Gastroesophageal sphincter (tissue), 4 donors: ENCODE measurements around the gene PNKP. TPM values are rescaled to one million over a fixed set of nuclear protein-coding genes. Genes with fewer than 3 reads are reported as not detected.

Experiments used
- ATAC-seq: fragments of 150-250 bp; one replicate; pipeline ENCODE4 v1.9.1; 2016; ENCODE audit warnings: mild to moderate bottlenecking, moderate library complexity
- H3K27ac ChIP-seq, 4 donors: fragments of 200-600 bp; sonication (generic) in 3 of 4; 1 replicate in 3 of 4; 2 replicates in 1 of 4; pipeline ENCODE4 v1.5.1; 2016 to 2019
- H3K27me3 ChIP-seq: fragments of 200-600 bp; sonication (generic); one replicate; pipeline ENCODE4 v1.5.1; 2019
- H3K36me3 ChIP-seq, 2 donors: fragments of 200-600 bp; sonication (generic); one replicate each; pipeline ENCODE4 v1.5.1; 2019; ENCODE audit warnings: control low read depth in 1 of 2
- H3K4me1 ChIP-seq, 3 donors: fragments of 200-600 bp; sonication (generic); 1 replicate in 2 of 3; 2 replicates in 1 of 3; pipeline ENCODE4 v1.5.1; 2016 to 2019; ENCODE audit warnings: control low read depth in 2 of 3
- H3K4me3 ChIP-seq, 2 donors: fragments of 200-600 bp; sonication (generic); one replicate each; pipeline ENCODE4 v1.5.1; 2019; ENCODE audit warnings: mild to moderate bottlenecking in 1 of 2, moderate library complexity in 1 of 2
- H3K9me3 ChIP-seq, 3 donors: fragments of 200-600 bp; sonication (generic); one replicate each; pipeline ENCODE4 v1.5.1; 2017 to 2019; ENCODE audit warnings: control low read depth in 2 of 3
- CTCF ChIP-seq, 4 experiments: fragments of 200-600 bp in 2 of 4; fragments of 450-650 bp in 2 of 4; sonication (generic) in 1 of 4; IDR thresholded peaks; one replicate each; pipeline ENCODE4 v1.5.1; 2017 to 2019; ENCODE audit warnings: antibody characterized with exemption in 4 of 4, mild to moderate bottlenecking in 2 of 4, moderate library complexity in 2 of 4
- EP300 ChIP-seq: sonication (generic); formaldehyde crosslinking; IDR thresholded peaks from one replicate; pipeline ENCODE4 v1.6.1; 2017; ENCODE audit warnings: antibody characterized with exemption, mild to moderate bottlenecking
- POLR2A ChIP-seq, 2 donors: fragments of 450-650 bp; IDR thresholded peaks; one replicate each; pipeline ENCODE4 v1.6.1; 2017; ENCODE audit warnings: antibody characterized with exemption in 2 of 2, mild to moderate bottlenecking in 2 of 2, moderate library complexity in 1 of 2
- POLR2AphosphoS5 ChIP-seq: sonication (generic); formaldehyde crosslinking; IDR thresholded peaks from one replicate; pipeline ENCODE4 v1.6.1; 2017; ENCODE audit warnings: antibody characterized with exemption
- WGBS, 2 donors: methylation state at CpG; one replicate each; pipeline ENCODE4 v1.1.5; 2018; ENCODE audit warnings: low coverage in 1 of 2; 5-methylcytosine and 5-hydroxymethylcytosine counted together
- total RNA-seq, 4 donors: library from RNA; depleted of rRNA; stranded (reverse); fragments of >200 nt; gene quantifications; one replicate each; pipeline ENCODE4 v1.1.0, GENCODE V29; 2016

Gene PNKP
- total RNA-seq, 4 donors from 2014 or later, result 12.5 to 64.3 (median 29.4) TPM

GRCh38 chr19:49887665-49888509 lies 20.5 kb upstream of the PNKP start:
- TF ChIP-seq POLR2AphosphoS5 (no peak), CTCF (IDR thresholded peaks at IDR 0.05) (no peak), EP300 (no peak), POLR2A (IDR thresholded peaks at IDR 0.05) (no peak)
- peaks cover 0 to 17% (median 11%) of the 10 kb centered on the region in 3 donors for H3K4me1 ChIP-seq
- no peak for ATAC-seq
- peaks cover 0 to 1% (median 0%) of the 10 kb centered on the region in 3 donors for H3K9me3 ChIP-seq
- no CpG with 5 or more reads among the region's 54 CpGs for WGBS, 2 donors
- peaks cover 28% of the 10 kb centered on the region for H3K27me3 ChIP-seq
- no peak overlapping the region for H3K4me3 ChIP-seq
- peaks cover 0 to 65% of the 10 kb centered on the region in 2 donors for H3K36me3 ChIP-seq
- no peak overlapping the region for H3K27ac ChIP-seq

GRCh38 chr19:49887037-49887664 lies 19.8 kb upstream of the PNKP start:
- 80% methylated on average over 3 of the region's 23 CpGs; no CpG with 5 or more reads in 1 of the 2 donors for WGBS, 2 donors
- H3K4me3 ChIP-seq, result no peak overlapping the region
- H3K4me1 ChIP-seq, result peaks cover 0 to 17% (median 11%) of the 10 kb centered on the region in 3 donors
- no peak overlapping the region for H3K27ac ChIP-seq
- no peak for ATAC-seq
- TF ChIP-seq EP300 (no peak), POLR2A (IDR thresholded peaks at IDR 0.05) (no peak)
- H3K27me3 ChIP-seq, result peaks cover 25% of the 10 kb centered on the region
- H3K9me3 ChIP-seq, result peaks cover 0 to 4% (median 0%) of the 10 kb centered on the region in 3 donors
- H3K36me3 ChIP-seq, result peaks cover 0 to 72% of the 10 kb centered on the region in 2 donors

- Histone ChIP-seq H3K36me3 (peaks cover 0 to 96% of the 10 kb centered on the region in 2 donors), H3K4me1 (peaks cover 0 to 10% (median 2%) of the 10 kb centered on the region in 3 donors), H3K4me3 (no peak overlapping the region), H3K27me3 (peaks cover 7% of the 10 kb centered on the region), H3K27ac (no peak overlapping the region), H3K9me3 (peaks cover 0 to 4% (median 0%) of the 10 kb centered on the region in 3 donors)
- 93 to 100% methylated on average over 1 to 2 of the region's 3 CpGs for WGBS, 2 donors
- no peak for ATAC-seq
- TF ChIP-seq EP300 (no peak), POLR2AphosphoS5 (no peak), POLR2A (IDR thresholded peaks at IDR 0.05) (no peak), CTCF (IDR thresholded peaks at IDR 0.05) (no peak)
Measured at GRCh38 chr19:49884760-49885159, 17.4 kb upstream of the PNKP start.

GRCh38 chr19:49884109-49884508 lies 16.7 kb upstream of the PNKP start:
- H3K9me3 ChIP-seq, result peaks cover 0 to 4% (median 0%) of the 10 kb centered on the region in 3 donors
- H3K27me3 ChIP-seq, result peaks cover under 1% of the 10 kb centered on the region
- no peak overlapping the region for H3K27ac ChIP-seq
- ATAC-seq, result no peak
- peaks cover 0 to 14% (median 2%) of the 10 kb centered on the region in 3 donors for H3K4me1 ChIP-seq
- H3K36me3 ChIP-seq, result peaks cover 0 to 100% of the 10 kb centered on the region in 2 donors
- H3K4me3 ChIP-seq, result no peak overlapping the region
- no CpG with 5 or more reads among the region's 18 CpGs for WGBS, 2 donors
- no peak for TF ChIP-seq CTCF (IDR thresholded peaks at IDR 0.05)
- TF ChIP-seq POLR2AphosphoS5, result no peak
- no peak for TF ChIP-seq POLR2A (IDR thresholded peaks at IDR 0.05)
- no peak for TF ChIP-seq EP300

GRCh38 chr19:49883094-49883493 lies 15.7 kb upstream of the PNKP start:
- Histone ChIP-seq H3K4me1 (peaks cover 0 to 24% (median 9%) of the 10 kb centered on the region in 3 donors), H3K27ac (no peak overlapping the region), H3K9me3 (peaks cover 0 to 4% (median 0%) of the 10 kb centered on the region in 3 donors), H3K4me3 (no peak overlapping the region), H3K36me3 (peaks cover 0 to 92% of the 10 kb centered on the region in 2 donors), H3K27me3 (no peaks in the 10 kb centered on the region)
- TF ChIP-seq CTCF (IDR thresholded peaks at IDR 0.05) (no peak), POLR2A (IDR thresholded peaks at IDR 0.05) (no peak), EP300 (no peak)
- no peak for ATAC-seq
- 83 to 100% methylated on average over 1 of the region's 5 CpGs for WGBS, 2 donors
